Activated naive CD4-positive, alpha-beta T cell (primary cell): ENCODE measurements around the gene TMEM125.

Experiments used
- DNase-seq, 4 experiments: peaks; one replicate each; lab custom pipeline; 2025; lab: John Stamatoyannopoulos, UW

Gene TMEM125

DNA sequence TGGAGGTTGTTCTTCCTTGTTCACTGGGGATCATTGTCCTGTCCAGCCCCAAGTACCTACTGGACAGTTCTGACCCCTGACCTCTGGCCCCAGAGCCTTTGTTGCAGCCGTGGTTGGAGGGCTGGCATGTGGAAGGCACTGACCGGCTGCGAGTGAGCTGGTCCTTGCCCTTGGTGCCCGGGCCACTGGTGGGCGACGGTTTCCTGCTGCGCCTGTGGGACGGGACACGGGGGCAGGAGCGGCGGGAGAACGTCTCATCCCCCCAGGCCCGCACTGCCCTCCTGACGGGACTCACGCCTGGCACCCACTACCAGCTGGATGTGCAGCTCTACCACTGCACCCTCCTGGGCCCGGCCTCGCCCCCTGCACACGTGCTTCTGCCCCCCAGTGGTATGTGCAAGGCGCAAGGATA is 42.4 kb downstream of the TMEM125 start:
- no peak for DNase-seq

DNA sequence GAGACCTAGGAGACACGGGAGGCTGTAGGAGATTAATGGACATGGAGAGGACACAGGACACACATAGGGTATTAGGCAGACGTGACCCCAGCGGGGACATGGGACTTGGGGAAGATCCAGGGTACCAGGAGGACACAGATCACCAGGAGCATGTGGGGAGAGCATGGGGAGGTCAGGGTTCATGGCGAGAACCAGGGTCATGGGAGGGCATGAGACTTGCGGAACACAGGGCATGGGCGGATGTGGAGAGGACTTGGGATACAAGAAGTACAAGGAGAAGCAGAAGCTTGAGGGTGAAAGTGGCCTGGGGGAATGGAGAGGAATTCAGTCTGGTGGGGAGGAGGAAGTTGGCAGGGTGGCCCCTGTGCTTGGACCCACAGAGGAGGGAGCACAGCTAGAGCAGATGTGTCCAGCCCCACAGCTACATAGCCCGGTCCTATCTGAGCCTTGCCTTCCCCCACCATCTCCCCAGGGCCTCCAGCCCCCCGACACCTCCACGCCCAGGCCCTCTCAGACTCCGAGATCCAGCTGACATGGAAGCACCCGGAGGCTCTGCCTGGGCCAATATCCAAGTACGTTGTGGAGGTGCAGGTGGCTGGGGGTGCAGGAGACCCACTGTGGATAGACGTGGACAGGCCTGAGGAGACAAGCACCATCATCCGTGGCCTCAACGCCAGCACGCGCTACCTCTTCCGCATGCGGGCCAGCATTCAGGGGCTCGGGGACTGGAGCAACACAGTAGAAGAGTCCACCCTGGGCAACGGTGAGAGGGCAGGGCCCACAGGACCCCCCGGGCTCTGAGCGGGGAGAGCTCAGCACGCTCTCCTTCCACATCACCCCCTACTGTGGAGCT is 43.1 kb downstream of the TMEM125 start:
- DNase-seq: no peak

DNA sequence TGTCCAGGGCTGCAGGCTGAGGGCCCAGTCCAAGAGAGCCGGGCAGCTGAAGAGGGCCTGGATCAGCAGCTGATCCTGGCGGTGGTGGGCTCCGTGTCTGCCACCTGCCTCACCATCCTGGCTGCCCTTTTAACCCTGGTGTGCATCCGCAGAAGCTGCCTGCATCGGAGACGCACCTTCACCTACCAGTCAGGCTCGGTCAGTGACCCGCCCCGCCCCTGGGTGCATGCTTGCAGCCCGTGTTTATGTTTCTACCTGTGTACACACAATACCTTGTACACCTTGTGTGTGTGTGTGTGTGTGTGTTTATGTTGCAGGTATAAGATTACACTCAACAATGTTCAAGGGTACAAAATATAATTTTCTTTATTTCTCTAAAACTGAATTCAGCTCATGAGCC is 44.0 kb downstream of the TMEM125 start:
- no peak for DNase-seq

DNA sequence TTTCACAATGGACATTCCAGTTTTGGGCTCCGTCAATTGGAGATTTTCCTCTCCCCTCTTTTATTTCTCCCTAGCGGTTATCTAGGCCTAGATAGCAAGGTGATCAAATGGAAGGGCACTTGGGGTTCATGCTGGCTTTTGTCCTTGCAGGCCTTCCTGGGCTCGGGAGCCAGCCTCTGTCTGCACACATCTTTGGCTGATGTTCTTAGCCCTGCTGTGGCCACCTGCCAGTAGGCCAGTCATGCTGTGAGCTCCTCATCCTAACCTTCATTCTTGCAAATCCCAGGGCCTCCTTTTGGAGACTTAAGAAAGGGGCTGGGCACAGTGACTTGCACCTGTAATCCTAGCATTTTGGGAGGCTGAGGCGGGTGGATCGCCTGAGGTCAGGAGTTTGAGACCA is 44.5 kb downstream of the TMEM125 start:
- no peak for DNase-seq

DNA sequence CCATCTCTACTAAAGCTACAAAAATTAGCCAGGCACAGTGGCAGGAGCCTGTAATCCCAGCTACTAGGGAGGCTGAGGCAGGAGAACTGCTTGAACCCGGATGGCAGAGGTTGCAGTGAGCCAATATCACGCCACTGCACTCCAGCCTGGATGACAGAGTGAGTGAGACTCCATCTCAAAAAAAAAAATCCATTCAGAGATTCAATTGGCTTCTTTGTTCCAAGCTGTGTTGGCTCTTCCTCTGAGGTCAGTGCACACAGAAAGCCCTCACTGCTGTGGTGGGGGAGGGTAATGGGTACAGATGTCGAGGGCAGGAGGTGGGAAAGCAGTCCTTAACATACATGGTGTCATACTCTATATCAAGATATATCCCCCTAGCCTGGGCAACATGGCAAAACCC is 45.7 kb downstream of the TMEM125 start:
- no peak for DNase-seq

DNA sequence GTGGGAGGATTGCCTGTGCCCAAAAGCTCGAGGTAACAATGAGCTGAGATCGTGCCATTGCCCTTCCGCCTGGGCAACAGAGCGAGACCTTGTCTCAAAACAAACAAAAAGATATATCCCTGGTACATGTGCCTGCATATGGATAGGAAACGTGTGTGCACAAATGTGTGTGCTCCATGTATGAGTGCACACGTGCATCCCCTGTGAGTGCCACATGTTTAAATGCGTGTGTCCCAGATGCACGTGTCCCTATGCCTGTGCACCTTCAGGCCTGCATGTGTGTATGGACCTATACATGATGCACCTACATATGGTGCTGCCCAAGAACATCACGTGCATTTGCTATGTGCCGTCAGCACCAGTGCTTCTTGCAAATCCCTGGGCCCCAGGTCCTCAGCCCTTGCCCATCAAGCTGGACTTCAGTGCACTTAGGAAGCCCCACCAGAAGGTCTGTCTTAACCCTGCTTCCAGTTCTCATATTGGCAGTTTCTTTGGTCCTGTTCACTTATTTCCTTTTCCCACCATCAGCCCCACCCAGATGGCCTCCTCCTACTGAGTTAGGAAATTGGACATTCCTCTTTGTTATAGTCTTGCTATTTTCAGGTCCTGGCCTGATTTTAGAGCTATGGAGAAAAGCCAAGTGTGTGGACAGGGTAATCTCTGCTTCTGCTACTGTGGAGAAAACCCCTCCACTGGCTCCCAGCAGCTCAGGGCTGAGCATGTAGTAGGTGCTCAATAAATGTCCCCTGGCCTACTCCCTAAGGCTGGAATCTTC is 46.4 kb downstream of the TMEM125 start:
- DNase-seq: no peak

DNA sequence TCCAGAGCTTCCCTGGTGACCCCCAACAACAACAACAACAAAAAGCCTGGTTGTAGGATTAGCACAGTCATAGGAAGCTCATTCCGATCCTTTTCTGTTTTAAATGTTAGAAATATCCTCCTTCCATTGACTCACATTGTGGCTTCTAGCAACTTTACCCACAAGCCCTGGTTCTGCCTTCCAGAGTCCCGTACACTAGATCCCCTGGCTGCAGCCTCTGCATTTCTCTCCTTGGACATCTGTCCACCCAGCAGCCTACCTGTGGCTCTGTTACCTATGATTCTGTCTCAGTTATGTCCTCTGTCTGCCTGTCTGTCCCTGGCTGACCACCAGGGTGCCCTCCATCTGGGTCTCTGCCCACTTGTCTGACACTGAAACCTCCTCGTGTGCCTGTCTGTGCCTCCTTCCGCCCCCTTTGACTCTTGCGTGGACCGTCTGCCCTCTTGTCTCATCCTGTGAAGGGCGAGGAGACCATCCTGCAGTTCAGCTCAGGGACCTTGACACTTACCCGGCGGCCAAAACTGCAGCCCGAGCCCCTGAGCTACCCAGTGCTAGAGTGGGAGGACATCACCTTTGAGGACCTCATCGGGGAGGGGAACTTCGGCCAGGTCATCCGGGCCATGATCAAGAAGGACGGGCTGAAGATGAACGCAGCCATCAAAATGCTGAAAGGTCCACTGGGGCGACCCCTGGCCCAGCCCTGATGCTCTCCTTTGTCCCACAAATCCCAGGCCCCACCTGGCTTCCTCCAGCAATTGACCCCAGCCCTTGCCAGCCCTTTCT is 47.1 kb downstream of the TMEM125 start:
- no peak for DNase-seq

DNA sequence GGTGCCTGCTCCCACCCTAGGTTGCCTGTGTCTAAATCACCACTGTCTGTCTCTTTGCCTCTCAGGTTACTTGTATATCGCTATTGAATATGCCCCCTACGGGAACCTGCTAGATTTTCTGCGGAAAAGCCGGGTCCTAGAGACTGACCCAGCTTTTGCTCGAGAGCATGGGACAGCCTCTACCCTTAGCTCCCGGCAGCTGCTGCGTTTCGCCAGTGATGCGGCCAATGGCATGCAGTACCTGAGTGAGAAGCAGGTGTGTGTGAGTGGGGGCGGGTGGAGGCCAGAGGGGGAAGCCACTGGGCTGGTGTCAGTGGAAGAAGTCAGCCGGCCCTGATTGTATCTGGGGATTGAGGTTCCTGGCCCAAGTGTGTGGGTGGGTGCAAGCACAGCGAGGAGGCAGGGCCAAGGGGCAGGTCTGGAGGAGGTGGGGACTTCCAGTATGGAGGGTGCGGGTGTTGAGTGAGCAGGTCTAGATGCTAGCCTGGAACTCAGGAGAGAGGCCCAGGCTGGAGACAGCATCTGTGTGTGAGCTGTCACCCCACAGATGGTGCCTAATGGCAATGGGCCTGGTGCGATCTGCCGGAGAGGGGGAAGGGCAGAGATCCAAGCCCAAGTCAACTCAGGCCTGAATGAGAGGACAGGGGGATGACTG is 48.2 kb downstream of the TMEM125 start:
- DNase-seq: no peak

DNA sequence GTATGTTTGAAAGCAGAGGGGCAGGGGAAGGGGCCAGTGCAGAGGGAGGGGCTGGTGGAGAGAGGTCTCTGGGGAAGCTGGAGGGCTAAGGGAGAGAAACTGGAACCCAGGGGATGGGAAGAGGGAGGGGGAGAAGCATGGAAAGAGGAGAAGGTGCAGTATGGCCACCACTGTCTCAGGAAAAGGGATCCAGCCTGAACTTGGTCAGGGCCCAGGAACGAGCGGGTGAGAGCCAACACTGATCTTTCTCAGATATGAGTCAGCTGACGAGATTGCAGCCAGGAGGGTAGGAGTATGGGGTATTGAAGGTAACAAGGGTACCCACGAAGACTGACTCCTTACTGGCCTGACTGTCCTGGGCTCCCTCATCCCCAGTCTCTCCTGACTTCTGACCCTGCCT is 49.0 kb downstream of the TMEM125 start:
- no peak for DNase-seq

DNA sequence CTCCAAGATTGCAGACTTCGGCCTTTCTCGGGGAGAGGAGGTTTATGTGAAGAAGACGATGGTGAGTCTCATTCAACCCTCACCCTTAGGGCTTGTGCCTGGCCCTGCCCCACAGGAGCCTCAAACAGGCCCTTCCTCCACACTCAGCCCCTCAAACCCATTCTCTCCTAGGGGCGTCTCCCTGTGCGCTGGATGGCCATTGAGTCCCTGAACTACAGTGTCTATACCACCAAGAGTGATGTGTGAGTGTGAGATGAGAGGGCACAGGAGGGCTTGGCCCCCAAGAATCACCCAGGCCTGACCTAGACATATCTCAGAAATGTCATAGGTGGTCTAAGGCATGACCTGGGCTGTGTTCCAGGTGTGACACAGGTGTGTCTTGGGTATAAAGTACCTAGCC is 49.5 kb downstream of the TMEM125 start:
- no peak for DNase-seq

DNA sequence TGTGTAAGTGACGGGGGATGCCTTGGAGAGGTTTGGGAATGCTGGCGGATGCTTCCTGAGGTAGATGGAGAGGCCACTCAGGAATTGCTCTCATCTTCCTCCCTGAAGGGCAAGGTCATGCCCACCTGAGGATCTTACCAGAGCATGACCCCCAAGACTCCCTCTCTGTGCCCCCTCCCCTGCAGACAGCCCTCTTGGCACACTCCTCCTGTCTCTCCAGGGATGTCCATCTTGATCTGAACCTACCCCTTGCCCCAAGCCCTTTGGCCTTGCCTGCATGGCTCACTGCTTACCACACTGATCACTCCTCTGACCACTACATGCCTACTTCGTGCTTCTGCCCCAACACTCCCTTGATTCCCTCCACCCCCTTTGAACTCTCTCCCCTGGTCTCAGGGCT is 50.0 kb downstream of the TMEM125 start:
- DNase-seq: no peak

DNA sequence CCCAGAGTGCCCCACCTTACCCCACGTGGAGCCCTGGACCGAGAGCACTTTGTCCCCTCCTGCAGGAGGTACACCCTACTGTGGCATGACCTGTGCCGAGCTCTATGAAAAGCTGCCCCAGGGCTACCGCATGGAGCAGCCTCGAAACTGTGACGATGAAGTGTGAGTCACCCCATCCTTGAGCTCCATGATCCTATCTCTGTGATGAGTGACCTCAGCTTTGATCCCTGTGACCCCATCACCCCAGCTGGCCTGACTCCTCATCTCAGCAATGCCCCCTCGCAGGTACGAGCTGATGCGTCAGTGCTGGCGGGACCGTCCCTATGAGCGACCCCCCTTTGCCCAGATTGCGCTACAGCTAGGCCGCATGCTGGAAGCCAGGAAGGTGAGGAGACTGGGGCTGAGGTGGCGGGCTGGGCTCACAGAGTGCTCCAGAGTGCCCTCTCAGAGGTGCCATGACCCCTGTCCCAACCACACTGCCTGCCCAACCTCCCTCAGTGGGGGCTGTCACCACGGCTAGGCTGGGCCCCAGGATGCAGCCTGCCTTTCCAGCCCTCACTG is 51.6 kb downstream of the TMEM125 start:
- DNase-seq: no peak

DNA sequence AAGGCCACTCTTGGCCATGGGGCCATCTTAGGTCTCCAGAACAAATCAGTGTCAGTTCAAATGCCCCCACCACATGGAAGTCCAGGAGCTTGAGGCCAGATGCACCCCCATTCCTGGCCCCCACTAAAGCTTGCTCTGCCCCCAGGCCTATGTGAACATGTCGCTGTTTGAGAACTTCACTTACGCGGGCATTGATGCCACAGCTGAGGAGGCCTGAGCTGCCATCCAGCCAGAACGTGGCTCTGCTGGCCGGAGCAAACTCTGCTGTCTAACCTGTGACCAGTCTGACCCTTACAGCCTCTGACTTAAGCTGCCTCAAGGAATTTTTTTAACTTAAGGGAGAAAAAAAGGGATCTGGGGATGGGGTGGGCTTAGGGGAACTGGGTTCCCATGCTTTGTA is 52.7 kb downstream of the TMEM125 start:
- DNase-seq: no peak
